Calu3 (cell line): ENCODE results near the gene TMLHE. TPM values are rescaled to one million over a fixed set of nuclear protein-coding genes. Genes with fewer than 3 reads are reported as not detected.
"Not testable (repeated sequence)": the region's sequence is repeated elsewhere in the genome, so short reads cannot be mapped to it uniquely, and the experiment has no call there.

ENCODE experiments used
- BruUV-seq: library from RNA; stranded (reverse); fragments of 400-500 nt; replicated peaks from 2 replicates; lab custom pipeline; 2021; lab: Mats Ljungman, UMichigan
- CTCF ChIA-PET: fragments of 300-600 bp; sonication (Branson Sonifier 250); formaldehyde crosslinking; loops from one replicate; lab custom pipeline; 2022; ENCODE audit warnings: antibody characterized with exemption; lab: Charles Lee
- DNase-seq: peaks from one replicate; pipeline ENCODE4 v3.0.0; 2022
- H3K27ac Mint-ChIP-seq: one replicate; pipeline ENCODE4 v1.8.0; 2022; ENCODE audit warnings: mixed read lengths; ENCODE audit not compliant: unreplicated experiment
- H3K27me3 Mint-ChIP-seq: one replicate; pipeline ENCODE4 v1.8.0; 2022; ENCODE audit warnings: mixed read lengths; ENCODE audit not compliant: unreplicated experiment
- H3K36me3 Mint-ChIP-seq: one replicate; pipeline ENCODE4 v1.8.0; 2022; ENCODE audit warnings: mild to moderate bottlenecking, moderate library complexity, mixed read lengths; ENCODE audit not compliant: insufficient read depth, unreplicated experiment
- H3K4me1 Mint-ChIP-seq: one replicate; pipeline ENCODE4 v1.8.0; 2022; ENCODE audit warnings: mild to moderate bottlenecking, low read depth, mixed read lengths; ENCODE audit not compliant: unreplicated experiment
- H3K4me3 Mint-ChIP-seq: one replicate; pipeline ENCODE4 v1.8.0; 2022; ENCODE audit warnings: mild to moderate bottlenecking, low read depth, moderate library complexity, mixed read lengths; ENCODE audit not compliant: unreplicated experiment
- H3K9me3 Mint-ChIP-seq: one replicate; pipeline ENCODE4 v1.8.0; 2022; ENCODE audit warnings: low read depth, mixed read lengths; ENCODE audit not compliant: unreplicated experiment
- CTCF ChIP-seq: fragments of 200-600 bp; IDR thresholded peaks from one replicate; pipeline ENCODE4 v1.8.0; 2022; ENCODE audit warnings: antibody characterized with exemption; ENCODE audit not compliant: unreplicated experiment
- intact Hi-C: fragments of 100-400 bp; cut with micrococcal nuclease; formaldehyde crosslinking; loops from one replicate; pipeline ENCODE4 v1.10.0; 2022; ENCODE audit not compliant: unreplicated experiment
- microRNA-seq: library from miRNA; unstranded; fragments of <30 nt; microRNA quantifications from one replicate; pipeline ENCODE4 v1.2.0, GENCODE V29; 2022
- total RNA-seq: library from RNA; stranded (reverse); gene quantifications from 2 replicates; pipeline ENCODE4 v1.2.3, GENCODE V29; 2022

The TMLHE gene
- total RNA-seq, 1 experiment from 2014 or later, result 21.3 TPM

GRCh38 chrX:155477136-155477535 is 135.6 kb downstream of the TMLHE start:
- H3K4me3 Mint-ChIP-seq, intact Hi-C loops, H3K36me3 Mint-ChIP-seq, BruUV-seq, H3K27me3 Mint-ChIP-seq, DNase-seq, H3K4me1 Mint-ChIP-seq, CTCF ChIA-PET, H3K9me3 Mint-ChIP-seq, H3K27ac Mint-ChIP-seq: not testable (repeated sequence)

DNA sequence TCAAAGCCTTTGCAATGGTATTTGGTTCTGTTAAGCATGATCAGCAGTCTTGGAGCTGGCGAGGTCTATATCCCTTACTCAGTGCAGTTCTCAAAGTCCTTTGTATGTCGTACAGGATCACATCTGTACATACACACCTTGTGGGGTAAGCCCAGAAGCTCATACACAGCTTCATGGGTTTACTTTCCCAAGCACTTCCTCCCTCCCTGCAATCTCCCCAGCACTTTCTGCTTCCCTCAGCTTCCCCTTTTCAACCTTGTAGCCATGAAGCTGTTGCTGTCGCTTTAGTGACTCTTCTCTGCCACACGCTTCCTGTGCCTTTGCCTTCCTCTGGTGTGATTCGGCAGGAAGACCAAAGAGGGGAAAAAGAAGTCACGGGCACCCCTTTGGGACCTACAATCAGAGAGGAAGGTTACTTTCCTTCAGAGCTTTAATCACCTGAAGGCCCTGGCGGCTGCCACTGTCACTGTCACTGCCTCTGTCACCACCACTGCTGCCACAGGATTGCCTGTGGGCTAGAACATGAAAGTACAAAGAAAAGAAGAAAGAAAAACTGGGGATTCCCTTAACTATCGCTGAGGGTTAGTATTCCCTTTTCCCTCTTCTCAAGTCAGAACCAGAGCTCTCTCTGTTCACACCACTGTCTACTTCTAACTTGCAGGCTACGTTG is 146.3 kb downstream of the TMLHE start:
- BruUV-seq, H3K4me3 Mint-ChIP-seq, H3K9me3 Mint-ChIP-seq, CTCF ChIA-PET, intact Hi-C loops, H3K27me3 Mint-ChIP-seq, H3K36me3 Mint-ChIP-seq, DNase-seq, H3K4me1 Mint-ChIP-seq, H3K27ac Mint-ChIP-seq: not testable (repeated sequence)

DNA sequence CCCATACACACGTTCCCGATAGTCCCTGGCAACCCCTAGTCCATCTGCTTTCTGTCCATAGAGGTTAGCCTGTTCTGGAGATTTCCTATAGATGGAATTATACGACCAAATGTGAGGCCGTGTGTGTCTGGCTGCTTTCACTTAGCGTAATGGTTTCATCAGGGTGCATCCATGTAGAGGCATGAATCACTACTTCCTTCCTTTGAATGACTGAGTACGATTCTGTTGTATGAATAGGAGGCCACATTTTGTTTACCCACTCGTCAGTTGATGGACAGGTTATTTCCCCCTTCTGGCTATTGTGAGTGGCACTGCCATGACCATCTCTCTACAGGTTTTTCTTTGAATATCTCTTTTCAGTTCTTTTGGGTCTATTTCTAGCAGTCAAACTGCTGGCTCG is 152.3 kb downstream of the TMLHE start:
- intact Hi-C loops, BruUV-seq, H3K27ac Mint-ChIP-seq, H3K4me1 Mint-ChIP-seq, H3K27me3 Mint-ChIP-seq, H3K9me3 Mint-ChIP-seq, H3K36me3 Mint-ChIP-seq, DNase-seq, H3K4me3 Mint-ChIP-seq, CTCF ChIA-PET: not testable (repeated sequence)

- H3K27ac Mint-ChIP-seq, intact Hi-C loops, DNase-seq, H3K27me3 Mint-ChIP-seq, H3K4me3 Mint-ChIP-seq, BruUV-seq, CTCF ChIA-PET, H3K9me3 Mint-ChIP-seq, H3K4me1 Mint-ChIP-seq, H3K36me3 Mint-ChIP-seq: not testable (repeated sequence)
These were observed 154.3 kb downstream of the TMLHE start, which contains the start of gene F8A3 for GRCh38 chrX:155458471-155458870. Gene F8A3, minus strand, starts transcription at chrX:155458620. Its CDS starts 20 bp downstream, at chrX:155458600.

DNA sequence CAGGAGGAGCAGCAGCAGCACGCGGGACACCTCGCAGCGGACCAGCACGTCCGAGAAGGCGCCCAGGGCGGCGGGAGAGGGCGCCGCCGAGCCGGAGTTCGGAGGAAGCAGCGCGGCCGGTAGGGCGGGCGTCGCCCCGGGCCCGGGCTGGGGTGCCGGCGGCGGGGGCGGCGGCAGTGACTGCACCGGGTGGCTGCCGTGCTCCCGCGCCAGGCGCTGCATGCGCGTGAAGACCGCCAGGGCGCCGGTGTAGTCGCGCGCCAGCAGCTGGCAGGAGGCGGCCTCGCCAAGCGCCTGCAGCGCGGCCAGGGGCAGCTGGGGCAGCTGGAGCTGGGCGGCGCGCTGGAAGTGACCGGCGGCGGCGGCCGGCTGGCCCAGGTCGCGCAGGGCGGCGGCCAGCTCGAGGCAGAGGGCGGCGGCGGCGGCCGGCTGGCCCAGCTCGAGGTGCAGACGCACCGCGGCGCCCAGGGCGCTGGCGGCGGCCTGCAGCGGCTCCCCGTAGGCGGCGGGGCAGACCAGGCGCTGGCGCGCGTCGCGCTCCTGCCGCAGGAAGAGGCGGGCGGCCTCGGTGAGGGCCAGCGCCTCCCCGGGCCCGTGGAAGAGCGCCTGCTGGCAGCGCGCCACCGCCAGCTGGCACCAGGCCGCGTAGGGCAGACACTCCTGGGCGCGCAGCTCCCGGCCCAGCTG is 154.8 kb downstream of the TMLHE start:
- H3K27me3 Mint-ChIP-seq, H3K27ac Mint-ChIP-seq, intact Hi-C loops, H3K4me1 Mint-ChIP-seq, CTCF ChIA-PET, H3K4me3 Mint-ChIP-seq, DNase-seq, H3K36me3 Mint-ChIP-seq, H3K9me3 Mint-ChIP-seq, BruUV-seq: not testable (repeated sequence)

- Mint-ChIP-seq H3K4me1 (no peaks in the 10 kb centered on the region), H3K27me3 (no peaks in the 10 kb centered on the region), H3K9me3 (peaks cover 17% of the 10 kb centered on the region), H3K4me3 (no peak overlapping the region), H3K27ac (no peak overlapping the region), H3K36me3 (no peaks in the 10 kb centered on the region)
- no peak for DNase-seq
- CTCF ChIA-PET, result no interaction called here
- no TSS peak for BruUV-seq
- TF ChIP-seq CTCF, result no peak
- intact Hi-C loops, result no loop called here
These were observed 171.7 kb downstream of the TMLHE start for GRCh38 chrX:155441097-155441496.

Small RNA genes within 50 kb of the gene (microRNA-seq; reads per million reads assigned to microRNA genes)
- not detected for gene MIR1184-3

Other genes with a start within 250 kb of the TMLHE start
- gene F8A2, start 230.9 kb downstream of the TMLHE start, total RNA-seq, result not detected in 2 replicates
- gene F8A3, start 154.3 kb downstream of the TMLHE start, total RNA-seq, result 12.2 and 15.7 TPM in 2 replicates
- gene SPRY3, start 366 bp downstream of the TMLHE start, total RNA-seq, result 0.51 and 0.54 TPM in 2 replicates